ENCODE data around the gene KCTD1. TPM values are rescaled to one million over a fixed set of nuclear protein-coding genes. Genes with fewer than 3 reads are reported as not detected.

The KCTD1 gene
- total RNA-seq, 1 donor from 2014 or later = 83.8 TPM

GRCh38 chr18:26524002-26524401 is 24.4 kb downstream of the KCTD1 start:
- DNase-seq (ENCODE audit: extremely low spot score, unreplicated experiment) = no peak
- Mint-ChIP-seq H3K36me3 (peaks cover 10% of the 10 kb centered on the region), H3K4me1 (ENCODE audit: unreplicated experiment) (peaks cover 64% of the 10 kb centered on the region), H3K9me3 (no peaks in the 10 kb centered on the region), H3K27me3 (no peaks in the 10 kb centered on the region), H3K4me3 (no peak overlapping the region), H3K27ac (no peak overlapping the region)
- no peak for TF ChIP-seq CTCF (conservative IDR thresholded peaks at IDR 0.05)

- H3K9me3 Mint-ChIP-seq = no peaks in the 10 kb centered on the region
- no peak overlapping the region for H3K27ac Mint-ChIP-seq
- H3K4me1 Mint-ChIP-seq (ENCODE audit: unreplicated experiment) = peaks cover 57% of the 10 kb centered on the region
- TF ChIP-seq CTCF (conservative IDR thresholded peaks at IDR 0.05) = no peak
- DNase-seq (ENCODE audit: extremely low spot score, unreplicated experiment) = no peak
- H3K27me3 Mint-ChIP-seq = no peaks in the 10 kb centered on the region
- H3K4me3 Mint-ChIP-seq = no peak overlapping the region
- peaks cover 13% of the 10 kb centered on the region for H3K36me3 Mint-ChIP-seq
These were observed 26.7 kb downstream of the KCTD1 start for GRCh38 chr18:26521617-26522016.

GRCh38 chr18:26520974-26521373 is 27.4 kb downstream of the KCTD1 start:
- DNase-seq (ENCODE audit: extremely low spot score, unreplicated experiment) = no peak
- Mint-ChIP-seq H3K4me1 (ENCODE audit: unreplicated experiment) (peaks cover 57% of the 10 kb centered on the region), H3K27ac (no peak overlapping the region), H3K9me3 (no peaks in the 10 kb centered on the region), H3K36me3 (peaks cover 13% of the 10 kb centered on the region), H3K4me3 (no peak overlapping the region), H3K27me3 (no peaks in the 10 kb centered on the region)
- TF ChIP-seq CTCF (conservative IDR thresholded peaks at IDR 0.05) = no peak

DNA sequence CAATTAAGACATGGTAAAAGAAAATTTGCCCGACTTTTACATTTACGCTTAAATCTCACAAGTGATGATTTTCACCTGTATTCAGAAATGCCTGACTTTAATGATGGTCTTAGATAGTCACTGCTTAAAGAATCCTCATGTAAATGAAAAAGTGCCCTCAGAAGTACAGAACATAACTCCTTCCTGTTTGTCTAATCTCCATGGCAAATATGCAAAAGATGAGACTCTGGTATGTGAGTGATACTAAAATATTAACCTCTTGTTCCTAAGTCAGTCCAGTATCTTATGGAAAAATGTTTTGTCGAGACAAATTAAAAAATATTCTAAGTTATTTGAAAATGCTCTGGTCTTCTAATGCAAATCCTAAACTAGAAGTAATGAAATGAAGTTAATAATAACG is 29.2 kb downstream of the KCTD1 start:
- Mint-ChIP-seq H3K27me3 (no peaks in the 10 kb centered on the region), H3K9me3 (no peaks in the 10 kb centered on the region), H3K27ac (no peak overlapping the region), H3K4me3 (no peak overlapping the region), H3K36me3 (peaks cover 11% of the 10 kb centered on the region), H3K4me1 (ENCODE audit: unreplicated experiment) (peaks cover 56% of the 10 kb centered on the region)
- no peak for TF ChIP-seq CTCF (conservative IDR thresholded peaks at IDR 0.05)
- no peak for DNase-seq (ENCODE audit: extremely low spot score, unreplicated experiment)

DNA sequence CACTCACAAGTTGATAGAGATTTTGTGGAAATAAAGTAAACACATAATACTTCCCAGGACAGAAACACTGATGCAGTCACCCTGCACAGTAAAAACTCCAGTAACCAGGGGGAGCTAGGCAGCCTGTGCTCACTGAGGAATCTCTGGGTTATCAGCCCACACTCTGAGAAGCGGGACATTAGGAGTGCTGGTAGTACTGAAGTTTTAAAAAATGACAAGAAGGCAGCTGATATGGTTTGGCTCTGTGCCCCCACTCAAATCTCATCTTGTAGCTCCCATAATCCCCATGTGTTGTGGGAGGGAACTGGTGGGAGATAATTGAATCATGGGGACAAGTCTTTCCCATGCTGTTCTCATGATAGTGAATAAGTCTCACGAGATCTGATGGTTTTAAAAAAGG is 31.4 kb downstream of the KCTD1 start:
- Mint-ChIP-seq H3K36me3 (peaks cover 17% of the 10 kb centered on the region), H3K27ac (peak overlapping the region; percentile 26), H3K9me3 (no peaks in the 10 kb centered on the region), H3K27me3 (no peaks in the 10 kb centered on the region), H3K4me1 (ENCODE audit: unreplicated experiment) (peaks cover 59% of the 10 kb centered on the region), H3K4me3 (peak overlapping the region; percentile 45)
- no peak for DNase-seq (ENCODE audit: extremely low spot score, unreplicated experiment)
- TF ChIP-seq CTCF (conservative IDR thresholded peaks at IDR 0.05) = no peak

Data from type B pancreatic cell (in vitro differentiated cells).